Neuronal stem cell (in vitro differentiated cells): ENCODE results near the gene ZNF747.

Experiments used
- DNase-seq: peaks from one replicate; pipeline ENCODE4 v3.0.0-alpha.2; 2013; ENCODE audit warnings: low spot score
- H2AFZ ChIP-seq: one replicate; pipeline ENCODE4 v1.6.1; 2013; ENCODE audit warnings: mild to moderate bottlenecking, low read length, inconsistent platforms
- H2AK5ac ChIP-seq: 2 replicates; pipeline ENCODE4 v1.6.1; 2013; ENCODE audit warnings: low read depth, mild to moderate bottlenecking, inconsistent platforms, low read length, moderate library complexity, mixed read lengths
- H2BK120ac ChIP-seq: 2 replicates; pipeline ENCODE4 v1.6.1; 2013; ENCODE audit warnings: low read depth, mild to moderate bottlenecking, inconsistent platforms, low read length, moderate library complexity, mixed read lengths
- H2BK12ac ChIP-seq: one replicate; pipeline ENCODE4 v1.6.1; 2013; ENCODE audit warnings: low read length, inconsistent platforms
- H2BK15ac ChIP-seq: 2 replicates; pipeline ENCODE4 v1.6.1; 2013; ENCODE audit warnings: mild to moderate bottlenecking, low read length, inconsistent platforms, mixed read lengths
- H2BK5ac ChIP-seq: one replicate; pipeline ENCODE4 v1.6.1; 2013; ENCODE audit warnings: inconsistent platforms, mild to moderate bottlenecking, low read length, moderate library complexity
- H3K14ac ChIP-seq: one replicate; pipeline ENCODE4 v1.6.1; 2013; ENCODE audit warnings: low read length, inconsistent platforms
- H3K18ac ChIP-seq: 2 replicates; pipeline ENCODE4 v1.6.1; 2013; ENCODE audit warnings: low read length, inconsistent platforms
- H3K23ac ChIP-seq: 2 replicates; pipeline ENCODE4 v1.6.1; 2013; ENCODE audit warnings: low read depth, mild to moderate bottlenecking, mixed read lengths, low read length, inconsistent platforms; ENCODE audit not compliant: poor library complexity
- H3K27ac ChIP-seq: replicated peaks from 3 replicates; pipeline ENCODE4 v1.5.1; 2013; ENCODE audit warnings: low read length, inconsistent platforms
- H3K27me3 ChIP-seq, 3 experiments: 2 replicates each; pipeline ENCODE4 v1.6.1; 2013; ENCODE audit warnings: low read length in 3 of 3, mild to moderate bottlenecking in 2 of 3, inconsistent platforms in 1 of 3, low read depth in 1 of 3, mixed read lengths in 1 of 3, moderate library complexity in 1 of 3; ENCODE audit not compliant: control insufficient read depth in 3 of 3, insufficient read depth in 3 of 3
- H3K36me3 ChIP-seq, 2 donors: replicated peaks in 1 of 2; 2 replicates each; pipeline ENCODE4 v1.6.1; 2013; ENCODE audit warnings: low read length in 2 of 2; ENCODE audit not compliant: control insufficient read depth in 2 of 2, insufficient read depth in 2 of 2
- H3K4ac ChIP-seq: 2 replicates; pipeline ENCODE4 v1.6.1; 2013; ENCODE audit warnings: inconsistent platforms, mild to moderate bottlenecking, low read length, moderate library complexity
- H3K4me1 ChIP-seq, 2 donors: 1 replicate in 1 of 2; 2 replicates in 1 of 2; pipeline ENCODE4 v1.6.1; 2013; ENCODE audit warnings: low read length in 2 of 2, low read depth in 1 of 2; ENCODE audit not compliant: control insufficient read depth in 2 of 2, insufficient read depth in 1 of 2
- H3K4me2 ChIP-seq: one replicate; pipeline ENCODE4 v1.6.1; 2013; ENCODE audit warnings: mild to moderate bottlenecking, low read length, inconsistent platforms; ENCODE audit not compliant: insufficient read depth, poor library complexity, severe bottlenecking
- H3K4me3 ChIP-seq, 2 donors: 2 replicates each; pipeline ENCODE4 v1.5.1; 2013; ENCODE audit warnings: low read length in 2 of 2, mild to moderate bottlenecking in 2 of 2, inconsistent platforms in 1 of 2, moderate library complexity in 1 of 2
- H3K79me1 ChIP-seq: one replicate; pipeline ENCODE4 v1.6.1; 2013; ENCODE audit warnings: low read depth, mild to moderate bottlenecking, inconsistent platforms, low read length, moderate library complexity
- H3K9ac ChIP-seq: one replicate; pipeline ENCODE4 v1.6.1; 2013; ENCODE audit warnings: mild to moderate bottlenecking, low read depth, low read length, inconsistent platforms; ENCODE audit not compliant: poor library complexity
- H3K9me3 ChIP-seq, 2 donors: replicated peaks in 1 of 2; 2 replicates each; pipeline versions ENCODE3 to v1.6.1; 2013; ENCODE audit warnings: low read length in 2 of 2, mild to moderate bottlenecking in 2 of 2, inconsistent platforms in 1 of 2, low read depth in 1 of 2, mixed read lengths in 1 of 2, moderate library complexity in 1 of 2; ENCODE audit not compliant: control insufficient read depth in 2 of 2, insufficient read depth in 1 of 2
- H4K8ac ChIP-seq: one replicate; pipeline ENCODE4 v1.6.1; 2013; ENCODE audit warnings: low read depth, mild to moderate bottlenecking, inconsistent platforms, low read length, moderate library complexity
- H4K91ac ChIP-seq: one replicate; pipeline ENCODE4 v1.6.1; 2013; ENCODE audit warnings: low read length, low read depth, mild to moderate bottlenecking, inconsistent platforms; ENCODE audit not compliant: poor library complexity
- WGBS, 2 donors: extraction: QIAGEN DNeasy Blood & Tissue Kit; methylation state at CpG; one replicate each; pipeline ENCODE4 v1.1.7; 2013; ENCODE audit warnings: missing lambda C conversion rate in 2 of 2, mixed read lengths in 1 of 2; ENCODE audit not compliant: insufficient read length in 2 of 2, insufficient replicate concordance in 1 of 2; ENCODE audit errors: extremely low coverage in 2 of 2; 5-methylcytosine and 5-hydroxymethylcytosine counted together

The ZNF747 gene

DNA sequence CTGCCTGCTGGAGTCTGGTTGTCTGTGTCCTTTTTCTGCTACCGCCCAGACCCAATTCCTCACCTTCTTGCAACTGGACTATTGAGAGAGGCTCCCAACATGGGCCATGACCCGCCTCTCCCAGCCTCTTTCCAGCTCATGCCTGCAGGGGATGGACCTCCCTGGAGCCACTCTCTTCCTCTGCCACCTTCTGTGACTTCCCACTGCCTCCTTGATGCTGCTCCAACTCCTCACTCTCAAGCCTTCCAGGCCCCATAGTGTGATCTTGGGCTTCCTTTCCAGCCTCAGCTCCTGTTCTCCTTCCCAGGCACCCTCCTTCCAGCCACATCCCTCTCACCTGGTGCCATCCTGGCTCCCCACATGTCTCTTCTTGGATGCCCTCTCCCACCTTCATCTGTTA, 19.4 kb downstream of the ZNF747 start:
- H3K4me1 ChIP-seq: no peaks in the 10 kb centered on the region
- no peak overlapping the region for H3K4me2 ChIP-seq
- no peak overlapping the region for H3K27ac ChIP-seq
- no peak overlapping the region for H2BK5ac ChIP-seq
- H3K4me3 ChIP-seq: no peak overlapping the region
- no peak overlapping the region for H4K91ac ChIP-seq
- no peak overlapping the region for H2AFZ ChIP-seq
- H3K9ac ChIP-seq: peak overlapping the region; percentile 38
- no peak overlapping the region for H4K8ac ChIP-seq
- no peak overlapping the region for H3K4ac ChIP-seq
- no peak overlapping the region for H3K14ac ChIP-seq
- H3K23ac ChIP-seq: no peak overlapping the region
- no peak overlapping the region for H2BK15ac ChIP-seq
- H3K36me3 ChIP-seq: no peaks in the 10 kb centered on the region
- H3K27me3 ChIP-seq: peaks cover 0 to 15% (median 0%) of the 10 kb centered on the region in 3 experiments
- no peaks in the 10 kb centered on the region for H3K9me3 ChIP-seq
- WGBS, 2 donors: no CpG with 5 or more reads among the region's 2 CpGs
- no peak for DNase-seq
- no peaks in the 10 kb centered on the region for H3K79me1 ChIP-seq
- H2BK120ac ChIP-seq: no peak overlapping the region
- no peak overlapping the region for H3K18ac ChIP-seq
- H2AK5ac ChIP-seq: no peak overlapping the region
- no peak overlapping the region for H2BK12ac ChIP-seq

DNA sequence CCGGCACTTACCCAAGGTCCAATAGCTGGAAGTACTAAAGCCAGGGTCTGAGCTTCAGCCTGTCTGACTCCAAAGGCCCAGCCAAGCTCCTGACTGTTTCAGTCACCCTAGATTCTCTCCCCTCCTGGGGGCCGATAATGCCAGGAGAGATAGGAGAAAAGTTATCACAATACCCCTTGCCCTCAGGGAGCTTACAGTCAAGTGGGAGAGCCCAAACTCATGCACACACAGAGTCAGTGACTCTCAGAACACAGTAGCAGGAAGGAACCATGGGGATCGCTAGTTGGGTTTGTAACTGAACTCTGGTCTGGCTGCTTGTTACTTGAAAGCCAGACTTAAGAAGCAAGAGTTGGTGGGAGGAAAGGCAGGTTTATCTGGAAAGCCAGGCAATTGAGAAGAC, 23.1 kb downstream of the ZNF747 start:
- no peak overlapping the region for H3K23ac ChIP-seq
- H3K27ac ChIP-seq: no peak overlapping the region
- no peak overlapping the region for H2BK15ac ChIP-seq
- H2AFZ ChIP-seq: no peak overlapping the region
- H3K27me3 ChIP-seq: peaks cover 0 to 15% (median 0%) of the 10 kb centered on the region in 3 experiments
- no peaks in the 10 kb centered on the region for H3K79me1 ChIP-seq
- H2BK120ac ChIP-seq: no peak overlapping the region
- H3K4ac ChIP-seq: no peak overlapping the region
- no peak for DNase-seq
- no peak overlapping the region for H4K91ac ChIP-seq
- no peak overlapping the region for H2AK5ac ChIP-seq
- no peaks in the 10 kb centered on the region for H3K4me1 ChIP-seq
- H3K9ac ChIP-seq: no peak overlapping the region
- WGBS, 2 donors: no CpG with 5 or more reads among the region's 3 CpGs
- no peaks in the 10 kb centered on the region for H3K36me3 ChIP-seq
- H2BK12ac ChIP-seq: no peak overlapping the region
- H3K4me2 ChIP-seq: no peak overlapping the region
- H3K4me3 ChIP-seq: no peak overlapping the region
- no peak overlapping the region for H3K14ac ChIP-seq
- H3K9me3 ChIP-seq: no peaks in the 10 kb centered on the region
- H4K8ac ChIP-seq: no peak overlapping the region
- no peak overlapping the region for H3K18ac ChIP-seq
- no peak overlapping the region for H2BK5ac ChIP-seq

DNA sequence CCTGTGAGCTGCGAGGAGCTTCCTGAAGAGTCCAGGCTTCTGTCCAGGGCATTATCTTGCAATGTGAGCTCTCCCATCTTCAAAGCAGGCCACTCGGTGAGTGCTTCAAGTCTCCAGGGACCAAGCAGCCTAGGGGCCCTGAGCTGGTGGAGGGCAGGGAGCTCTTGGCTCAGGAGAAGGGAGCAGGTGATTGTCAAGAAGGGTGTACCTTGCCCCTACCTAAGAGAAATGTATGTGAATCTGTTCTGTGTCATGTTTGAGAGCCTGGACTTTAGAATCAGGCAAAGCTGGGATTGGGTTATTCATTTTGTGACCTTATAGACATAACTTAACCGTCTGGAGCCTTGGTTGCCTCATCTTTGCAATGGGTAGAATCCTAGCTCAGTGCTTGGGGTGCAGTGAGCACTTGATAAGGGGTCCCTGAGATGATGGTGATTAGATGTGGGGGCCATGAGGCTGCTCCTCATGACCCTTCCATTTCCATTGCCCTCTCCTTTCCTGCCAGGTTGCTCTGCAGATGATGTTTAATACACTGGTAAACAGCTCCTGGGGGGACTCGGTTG, 24.2 kb downstream of the ZNF747 start:
- H3K4me3 ChIP-seq: no peak overlapping the region
- no peak overlapping the region for H4K8ac ChIP-seq
- no peaks in the 10 kb centered on the region for H3K36me3 ChIP-seq
- no peak overlapping the region for H3K14ac ChIP-seq
- H2BK120ac ChIP-seq: no peak overlapping the region
- H3K79me1 ChIP-seq: no peaks in the 10 kb centered on the region
- H3K4ac ChIP-seq: no peak overlapping the region
- H3K18ac ChIP-seq: no peak overlapping the region
- H3K23ac ChIP-seq: no peak overlapping the region
- WGBS, 2 donors: no CpG with 5 or more reads among the region's 4 CpGs
- no peaks in the 10 kb centered on the region for H3K4me1 ChIP-seq
- H2BK15ac ChIP-seq: no peak overlapping the region
- DNase-seq: no peak
- no peak overlapping the region for H2BK12ac ChIP-seq
- H3K4me2 ChIP-seq: no peak overlapping the region
- H3K9ac ChIP-seq: no peak overlapping the region
- H2AFZ ChIP-seq: no peak overlapping the region
- H2BK5ac ChIP-seq: no peak overlapping the region
- peaks cover 0 to 16% (median 0%) of the 10 kb centered on the region in 3 experiments for H3K27me3 ChIP-seq
- H3K27ac ChIP-seq: no peak overlapping the region
- H4K91ac ChIP-seq: no peak overlapping the region
- no peaks in the 10 kb centered on the region for H3K9me3 ChIP-seq
- no peak overlapping the region for H2AK5ac ChIP-seq

DNA sequence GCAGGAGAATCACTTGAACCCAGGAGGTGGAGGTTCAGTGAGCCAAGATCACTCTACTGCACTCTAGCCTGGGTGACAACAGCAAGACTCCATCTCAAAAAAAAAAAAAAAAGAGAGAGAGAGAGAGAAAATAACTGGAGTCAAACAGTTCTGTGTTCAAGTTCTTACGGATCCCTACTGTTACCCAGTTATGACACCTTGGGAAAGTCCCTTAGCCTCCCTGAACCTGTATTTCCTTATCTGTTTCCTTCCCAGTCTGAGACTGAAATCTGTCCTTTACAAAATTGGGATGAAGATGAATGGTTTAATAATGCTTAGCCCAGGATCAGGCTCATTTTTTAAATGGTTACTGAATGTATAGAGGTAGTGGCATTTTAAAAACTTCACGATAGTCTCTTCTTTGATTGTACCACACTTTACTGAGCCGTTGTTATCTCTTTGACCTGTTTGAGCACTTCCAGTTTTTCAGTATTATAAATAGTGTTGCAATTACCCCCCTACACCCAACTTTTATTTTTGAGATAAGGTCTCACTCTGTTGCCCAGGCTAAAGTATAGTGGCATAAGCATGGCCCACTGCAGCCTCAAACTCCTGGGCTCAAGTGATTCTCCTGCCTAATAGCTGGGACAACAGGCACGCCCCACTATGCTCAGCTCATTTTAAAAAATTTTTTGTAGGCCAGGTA, 25.4 kb downstream of the ZNF747 start:
- Histone ChIP-seq H3K36me3 (no peaks in the 10 kb centered on the region), H3K4me1 (no peaks in the 10 kb centered on the region), H3K14ac (no peak overlapping the region), H3K4me3 (no peak overlapping the region), H2BK120ac (no peak overlapping the region), H3K79me1 (no peaks in the 10 kb centered on the region), H2AK5ac (no peak overlapping the region), H3K9ac (no peak overlapping the region), H3K27me3 (peaks cover 0 to 24% (median 0%) of the 10 kb centered on the region in 3 experiments), H4K91ac (no peak overlapping the region), H4K8ac (no peak overlapping the region), H2BK15ac (no peak overlapping the region), H3K4ac (no peak overlapping the region), H2BK5ac (no peak overlapping the region), H3K4me2 (no peak overlapping the region), H2BK12ac (no peak overlapping the region), H2AFZ (no peak overlapping the region), H3K18ac (no peak overlapping the region), H3K23ac (no peak overlapping the region), H3K27ac (no peak overlapping the region), H3K9me3 (no peaks in the 10 kb centered on the region)
- WGBS, 2 donors: no CpG with 5 or more reads among the region's 4 CpGs
- DNase-seq: no peak
